Measurements from ENCODE around the gene SSNA1. TPM values are rescaled to one million over a fixed set of nuclear protein-coding genes. Genes with fewer than 3 reads are reported as not detected.

The SSNA1 gene
- total RNA-seq, 2 experiments from 2014 or later = 53.3 to 58.4 TPM

DNA sequence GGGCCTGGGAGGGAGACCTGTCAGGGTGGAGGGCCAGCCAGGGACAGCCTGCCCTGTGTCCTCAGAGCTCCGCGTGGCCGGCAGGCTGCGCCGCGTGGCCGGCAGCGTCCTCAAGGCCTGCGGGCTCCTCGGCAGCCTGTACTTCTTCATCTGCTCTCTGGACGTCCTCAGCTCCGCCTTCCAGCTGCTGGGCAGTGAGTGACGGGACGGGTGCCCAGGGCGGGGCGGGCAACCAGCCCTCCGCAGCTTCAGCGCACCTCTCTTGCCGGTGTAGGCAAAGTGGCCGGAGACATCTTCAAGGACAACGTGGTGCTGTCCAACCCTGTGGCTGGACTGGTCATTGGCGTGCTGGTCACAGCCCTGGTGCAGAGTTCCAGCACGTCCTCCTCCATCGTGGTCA, 44.0 kb downstream of the SSNA1 start:
- ChIA-PET CTCF (no interaction called here), POLR2A (no interaction called here)
- Mint-ChIP-seq H3K27me3 (peaks cover 11% of the 10 kb centered on the region), H3K4me3 (no peak overlapping the region), H3K36me3 (ENCODE audit: low read depth) (no peaks in the 10 kb centered on the region), H3K4me1 (ENCODE audit: low read depth) (peaks cover 7% of the 10 kb centered on the region), H3K9me3 (no peaks in the 10 kb centered on the region), H3K27ac (no peak overlapping the region)
- intact Hi-C loops (cut with micrococcal nuclease) = no loop called here
- DNase-seq (no peak), ATAC-seq (no peak)
- TF ChIP-seq, protein P1, sequence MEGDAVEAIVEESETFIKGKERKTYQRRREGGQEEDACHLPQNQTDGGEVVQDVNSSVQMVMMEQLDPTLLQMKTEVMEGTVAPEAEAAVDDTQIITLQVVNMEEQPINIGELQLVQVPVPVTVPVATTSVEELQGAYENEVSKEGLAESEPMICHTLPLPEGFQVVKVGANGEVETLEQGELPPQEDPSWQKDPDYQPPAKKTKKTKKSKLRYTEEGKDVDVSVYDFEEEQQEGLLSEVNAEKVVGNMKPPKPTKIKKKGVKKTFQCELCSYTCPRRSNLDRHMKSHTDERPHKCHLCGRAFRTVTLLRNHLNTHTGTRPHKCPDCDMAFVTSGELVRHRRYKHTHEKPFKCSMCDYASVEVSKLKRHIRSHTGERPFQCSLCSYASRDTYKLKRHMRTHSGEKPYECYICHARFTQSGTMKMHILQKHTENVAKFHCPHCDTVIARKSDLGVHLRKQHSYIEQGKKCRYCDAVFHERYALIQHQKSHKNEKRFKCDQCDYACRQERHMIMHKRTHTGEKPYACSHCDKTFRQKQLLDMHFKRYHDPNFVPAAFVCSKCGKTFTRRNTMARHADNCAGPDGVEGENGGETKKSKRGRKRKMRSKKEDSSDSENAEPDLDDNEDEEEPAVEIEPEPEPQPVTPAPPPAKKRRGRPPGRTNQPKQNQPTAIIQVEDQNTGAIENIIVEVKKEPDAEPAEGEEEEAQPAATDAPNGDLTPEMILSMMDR (IDR thresholded peaks at IDR 0.05) = no peak

DNA sequence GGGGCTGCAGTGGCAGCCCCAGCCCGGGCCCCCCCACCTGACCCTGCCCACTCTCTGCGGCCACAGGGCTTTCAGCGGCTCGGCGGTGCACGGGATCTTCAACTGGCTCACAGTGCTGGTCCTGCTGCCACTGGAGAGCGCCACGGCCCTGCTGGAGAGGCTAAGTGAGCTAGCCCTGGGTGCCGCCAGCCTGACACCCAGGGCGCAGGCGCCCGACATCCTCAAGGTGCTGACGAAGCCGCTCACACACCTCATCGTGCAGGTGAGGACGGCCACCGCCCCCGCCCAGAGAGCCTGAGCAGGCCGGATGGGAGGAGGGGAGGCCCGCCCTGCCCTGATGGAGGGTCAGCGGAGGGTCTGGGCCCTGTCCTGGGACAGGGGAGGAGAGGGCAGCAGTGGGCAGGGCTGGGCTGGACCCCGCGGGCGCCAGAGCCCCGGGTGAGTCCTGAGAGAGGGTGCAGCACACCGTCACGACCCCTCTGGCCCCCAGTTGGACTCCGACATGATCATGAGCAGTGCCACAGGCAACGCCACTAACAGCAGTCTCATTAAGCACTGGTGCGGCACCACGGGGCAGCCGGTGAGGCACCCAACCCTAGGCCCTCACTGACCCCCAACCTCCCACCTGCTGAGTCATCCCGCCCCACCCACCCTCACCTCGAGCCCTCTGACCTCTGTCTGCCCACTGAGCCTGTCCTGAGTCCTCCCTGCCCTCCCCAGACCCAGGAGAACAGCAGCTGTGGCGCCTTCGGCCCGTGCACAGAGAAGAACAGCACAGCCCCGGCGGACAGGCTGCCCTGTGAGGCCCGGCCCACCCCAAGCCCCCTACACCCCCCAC, 44.9 kb downstream of the SSNA1 start:
- DNase-seq (no peak), ATAC-seq (no peak)
- Mint-ChIP-seq H3K4me3 (no peak overlapping the region), H3K4me1 (ENCODE audit: low read depth) (peaks cover 7% of the 10 kb centered on the region), H3K9me3 (no peaks in the 10 kb centered on the region), H3K36me3 (ENCODE audit: low read depth) (no peaks in the 10 kb centered on the region), H3K27ac (no peak overlapping the region), H3K27me3 (peaks cover 10% of the 10 kb centered on the region)
- TF ChIP-seq, protein P1 (IDR thresholded peaks at IDR 0.05) = no peak
- POLR2A ChIA-PET = no interaction called here
- CTCF ChIA-PET = interaction anchor here (1.1 kb wide), 1 partner anchor 45 kb away, joined by 3 read pairs; the partner anchor contains the start of genes ANAPC2 and SSNA1
- intact Hi-C loops (cut with micrococcal nuclease) = no loop called here

GRCh38 chr9:137234055-137234697, 45.7 kb downstream of the SSNA1 start:
- TF ChIP-seq, protein P1 (IDR thresholded peaks at IDR 0.05) = no peak
- H3K36me3 Mint-ChIP-seq (ENCODE audit: low read depth) = peaks cover 3% of the 10 kb centered on the region
- H3K4me1 Mint-ChIP-seq (ENCODE audit: low read depth) = peaks cover 12% of the 10 kb centered on the region
- ATAC-seq (no peak), DNase-seq (no peak)
- no peaks in the 10 kb centered on the region for H3K9me3 Mint-ChIP-seq
- peaks cover 10% of the 10 kb centered on the region for H3K27me3 Mint-ChIP-seq
- intact Hi-C loops (cut with micrococcal nuclease) = no loop called here
- H3K4me3 Mint-ChIP-seq = no peak overlapping the region
- POLR2A ChIA-PET = interaction anchor here (1.2 kb wide), 1 partner anchor 28 kb away, joined by 3 read pairs; no protein-coding TSS in a partner anchor
- CTCF ChIA-PET = interaction anchor here (1.1 to 1.3 kb wide), 2 partner anchors 45 to 106 kb away, joined by 3 read pairs; partner anchors contain the start of genes ANAPC2 and SSNA1
- no peak overlapping the region for H3K27ac Mint-ChIP-seq

GRCh38 chr9:137234758-137235423, 46.4 kb downstream of the SSNA1 start:
- no peak for DNase-seq
- TF ChIP-seq, protein P1 (IDR thresholded peaks at IDR 0.05) = no peak
- Mint-ChIP-seq H3K4me3 (no peak overlapping the region), H3K27ac (no peak overlapping the region), H3K9me3 (no peaks in the 10 kb centered on the region), H3K36me3 (ENCODE audit: low read depth) (peaks cover 3% of the 10 kb centered on the region), H3K4me1 (ENCODE audit: low read depth) (peaks cover 13% of the 10 kb centered on the region), H3K27me3 (peaks cover 10% of the 10 kb centered on the region)
- ChIA-PET POLR2A (interaction anchor here (1.2 to 1.6 kb wide), 2 partner anchors 11 to 28 kb away, joined by 3 to 4 read pairs; no protein-coding TSS in a partner anchor), CTCF (interaction anchor here (1.3 to 2.9 kb wide), 3 partner anchors 11 to 107 kb away, joined by 3 to 58 read pairs (median 19); partner anchors contain the start of genes CYSRT1, NELFB, RNF208 and RNF224)
- ATAC-seq = no peak
- intact Hi-C loops (cut with micrococcal nuclease) = no loop called here

All from activated CD8-positive, alpha-beta T cell treated with anti-CD3 and anti-CD28 coated beads for 36 hours (primary cell).